ENCODE results near the gene HYDIN.

HYDIN gene

GRCh38 chr16:70782237-70782636 is 448.3 kb downstream of the HYDIN start:
- no peak for ATAC-seq
- no peak for TF ChIP-seq BACH2 (CRISPR knock-in tag; IDR thresholded peaks at IDR 0.05; ENCODE audit: borderline replicate concordance)
- no peak for TF ChIP-seq TSHZ2 (CRISPR knock-in tag; IDR thresholded peaks at IDR 0.05)
- TF ChIP-seq GLIS3 (CRISPR knock-in tag; IDR thresholded peaks at IDR 0.05), result no peak
- TF ChIP-seq SNAI2 (CRISPR knock-in tag; IDR thresholded peaks at IDR 0.05), result no peak
- no peak for TF ChIP-seq CSRNP3 (CRISPR knock-in tag; IDR thresholded peaks at IDR 0.05)
- TF ChIP-seq ISL1 (CRISPR knock-in tag; IDR thresholded peaks at IDR 0.05), result no peak
- no peak for TF ChIP-seq TOX (CRISPR knock-in tag; IDR thresholded peaks at IDR 0.05; ENCODE audit: borderline replicate concordance)
- no peak for TF ChIP-seq TCF4 (CRISPR knock-in tag; IDR thresholded peaks at IDR 0.05; ENCODE audit: borderline replicate concordance)
- TF ChIP-seq POU6F1 (CRISPR knock-in tag; IDR thresholded peaks at IDR 0.05; ENCODE audit: borderline replicate concordance, low read depth), result no peak
- TF ChIP-seq OSR1 (CRISPR knock-in tag; IDR thresholded peaks at IDR 0.05), result no peak
- no peak for TF ChIP-seq ARNTL (CRISPR knock-in tag; IDR thresholded peaks at IDR 0.05; ENCODE audit: borderline replicate concordance, low read depth)
- no peak for TF ChIP-seq ZNF8 (CRISPR knock-in tag; IDR thresholded peaks at IDR 0.05)
- no peak for TF ChIP-seq ZC3H10 (CRISPR knock-in tag; IDR thresholded peaks at IDR 0.05)
- TF ChIP-seq ZFP30 (CRISPR knock-in tag; IDR thresholded peaks at IDR 0.05), result no peak
- no peak for TF ChIP-seq ESRRG (CRISPR knock-in tag; IDR thresholded peaks at IDR 0.05)
- TF ChIP-seq PPARA (CRISPR knock-in tag; IDR thresholded peaks at IDR 0.05; ENCODE audit: borderline replicate concordance), result no peak
- TF ChIP-seq RARB (CRISPR knock-in tag; IDR thresholded peaks at IDR 0.05), result no peak
- no peak for TF ChIP-seq CSDC2 (CRISPR knock-in tag; IDR thresholded peaks at IDR 0.05)

- ATAC-seq, result no peak
- no peak for TF ChIP-seq RARB (CRISPR knock-in tag; IDR thresholded peaks at IDR 0.05)
- TF ChIP-seq ZFP3 (CRISPR knock-in tag; IDR thresholded peaks at IDR 0.05), result no peak
- no peak for TF ChIP-seq CSRNP3 (CRISPR knock-in tag; IDR thresholded peaks at IDR 0.05)
- TF ChIP-seq PPARA (CRISPR knock-in tag; IDR thresholded peaks at IDR 0.05; ENCODE audit: borderline replicate concordance), result no peak
- TF ChIP-seq ZNF8 (CRISPR knock-in tag; IDR thresholded peaks at IDR 0.05), result no peak
These were observed 448.7 kb downstream of the HYDIN start for GRCh38 chr16:70781800-70782199.

GRCh38 chr16:70780546-70780945 is 450.0 kb downstream of the HYDIN start:
- ATAC-seq, result no peak

More at GRCh38 chr16:70780546-70780945, 450.0 kb downstream of the HYDIN start:
- TF ChIP-seq CSRNP3 (CRISPR knock-in tag; IDR thresholded peaks at IDR 0.05) (no peak), ZNF565 (CRISPR knock-in tag; conservative IDR thresholded peaks at IDR 0.05; ENCODE audit: low read depth) (no peak), BACH2 (CRISPR knock-in tag; IDR thresholded peaks at IDR 0.05; ENCODE audit: borderline replicate concordance) (no peak), OSR1 (CRISPR knock-in tag; IDR thresholded peaks at IDR 0.05) (no peak), ESRRG (CRISPR knock-in tag; IDR thresholded peaks at IDR 0.05) (no peak), RARB (CRISPR knock-in tag; IDR thresholded peaks at IDR 0.05) (no peak), ARNTL (CRISPR knock-in tag; IDR thresholded peaks at IDR 0.05; ENCODE audit: borderline replicate concordance, low read depth) (no peak), TSHZ2 (CRISPR knock-in tag; IDR thresholded peaks at IDR 0.05) (no peak), GLIS3 (CRISPR knock-in tag; IDR thresholded peaks at IDR 0.05) (no peak), ZNF70 (CRISPR knock-in tag; IDR thresholded peaks at IDR 0.05) (no peak), PATZ1 (CRISPR knock-in tag; IDR thresholded peaks at IDR 0.05; ENCODE audit: borderline replicate concordance) (no peak), ZC3H10 (CRISPR knock-in tag; IDR thresholded peaks at IDR 0.05) (no peak)

All from SK-N-SH treated with all-trans-retinoic acid at 6 μM for 48 hours (cell line).